Midbrain (tissue), 1 donor: ENCODE data around the gene ELL.

Source experiments
- DNase-seq: peaks from one replicate; lab custom pipeline; 2025; lab: John Stamatoyannopoulos, UW

Gene ELL

DNA sequence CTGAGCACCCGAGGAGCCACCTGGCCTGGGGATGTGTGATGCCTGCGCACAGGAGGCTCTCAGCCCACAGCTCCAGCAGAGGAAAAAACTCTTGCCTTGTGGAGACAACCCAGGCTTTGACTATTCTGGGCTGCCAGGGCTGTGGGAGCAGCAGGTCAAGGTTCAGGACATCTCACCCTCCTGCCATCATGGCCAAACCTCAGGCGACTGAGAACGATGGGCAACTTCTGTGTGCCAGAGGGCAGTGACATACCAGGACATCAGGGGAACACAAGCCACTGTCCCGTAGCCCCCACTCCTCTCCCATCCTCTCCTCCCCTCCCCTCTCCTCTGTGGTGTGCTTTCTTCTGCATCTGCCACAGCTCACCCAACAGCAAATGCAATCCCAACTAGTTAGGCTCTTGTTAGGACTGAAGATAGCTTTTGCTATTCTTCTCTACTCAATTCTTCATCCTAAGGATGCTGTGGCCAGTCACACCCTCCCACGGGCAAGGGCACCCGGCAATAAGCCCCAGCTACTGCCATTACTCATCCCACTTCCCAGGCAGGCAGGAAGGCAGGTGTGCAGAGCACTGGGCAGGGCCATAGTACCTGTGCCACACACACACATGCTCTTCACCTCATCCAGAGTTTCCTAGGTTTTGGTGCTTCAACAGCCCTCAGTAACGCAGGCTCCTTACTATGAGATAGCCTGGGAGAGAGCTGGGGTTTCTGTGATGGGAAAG, 16.8 kb downstream of the ELL start:
- no peak for DNase-seq

DNA sequence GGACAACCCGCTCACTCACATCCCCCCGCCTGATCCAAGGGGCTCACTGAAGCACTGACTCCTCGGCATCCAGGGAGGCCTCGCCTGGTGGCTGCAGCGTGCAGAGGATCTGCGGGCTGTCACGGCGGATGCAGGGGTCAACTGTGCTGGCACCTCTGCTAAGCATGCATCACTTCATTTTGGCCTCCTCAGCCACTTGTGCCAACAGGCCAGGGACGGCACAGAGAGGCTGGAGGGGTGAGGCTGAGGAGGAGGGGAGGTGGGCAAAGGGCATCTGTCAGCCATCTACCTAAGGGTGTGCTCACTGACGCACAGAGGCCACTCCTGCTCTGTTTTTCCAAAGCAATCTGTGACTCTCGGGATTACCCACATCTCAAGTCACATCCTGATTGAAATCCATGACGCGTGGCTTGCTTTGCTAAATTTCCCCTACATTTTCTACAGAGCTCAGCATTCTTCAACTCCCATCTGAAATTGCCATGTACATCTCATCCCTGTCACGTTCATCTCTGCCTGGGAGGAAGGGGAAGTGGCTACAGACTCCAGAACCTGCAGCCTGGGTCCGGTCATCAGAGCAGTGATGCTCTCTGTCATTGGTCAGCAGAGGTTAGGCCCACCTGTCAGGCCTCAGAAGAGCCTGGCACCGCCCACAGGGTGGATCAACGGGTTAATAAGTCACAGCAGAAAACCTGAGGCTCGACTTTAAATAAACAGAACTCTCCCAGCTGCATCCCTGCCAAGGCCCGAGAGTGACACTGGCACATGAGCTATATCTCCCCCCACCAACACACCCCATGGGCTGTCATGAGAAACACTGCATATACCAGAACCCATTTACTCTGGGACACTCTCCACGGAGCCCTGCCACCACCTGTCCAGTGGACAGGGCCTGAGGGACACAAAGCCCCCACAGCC, 17.6 kb downstream of the ELL start:
- no peak for DNase-seq

DNA sequence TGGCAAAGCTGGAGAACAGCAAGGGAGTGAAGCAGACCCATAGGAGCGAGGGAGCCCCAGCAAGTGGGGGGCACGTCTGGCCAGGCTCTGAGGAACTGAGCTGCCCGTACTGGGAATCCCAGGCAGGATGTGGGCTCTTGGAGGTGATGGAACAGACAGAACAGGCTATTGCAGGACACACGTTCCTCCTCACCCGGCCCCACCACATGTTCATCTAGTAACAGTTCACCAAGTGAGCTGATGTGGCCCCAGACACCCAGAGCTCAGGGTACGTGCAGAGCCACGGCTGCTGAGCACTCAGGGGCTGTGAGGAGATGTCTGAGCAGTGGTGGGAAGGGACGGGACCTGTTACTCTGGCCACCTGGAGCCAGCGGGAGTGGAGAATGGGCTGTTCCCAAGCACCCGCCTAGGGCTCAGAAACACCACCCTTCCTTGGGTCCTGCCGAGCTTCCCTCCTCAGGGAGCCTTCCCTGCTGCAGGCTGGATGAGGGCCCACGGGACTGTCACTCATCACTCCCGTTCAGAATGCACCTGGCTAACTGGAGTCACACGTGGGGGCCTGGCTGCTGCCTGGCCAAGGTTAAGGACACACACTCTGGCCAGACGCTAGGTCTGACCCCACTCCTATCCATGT, 18.4 kb downstream of the ELL start:
- no peak for DNase-seq

DNA sequence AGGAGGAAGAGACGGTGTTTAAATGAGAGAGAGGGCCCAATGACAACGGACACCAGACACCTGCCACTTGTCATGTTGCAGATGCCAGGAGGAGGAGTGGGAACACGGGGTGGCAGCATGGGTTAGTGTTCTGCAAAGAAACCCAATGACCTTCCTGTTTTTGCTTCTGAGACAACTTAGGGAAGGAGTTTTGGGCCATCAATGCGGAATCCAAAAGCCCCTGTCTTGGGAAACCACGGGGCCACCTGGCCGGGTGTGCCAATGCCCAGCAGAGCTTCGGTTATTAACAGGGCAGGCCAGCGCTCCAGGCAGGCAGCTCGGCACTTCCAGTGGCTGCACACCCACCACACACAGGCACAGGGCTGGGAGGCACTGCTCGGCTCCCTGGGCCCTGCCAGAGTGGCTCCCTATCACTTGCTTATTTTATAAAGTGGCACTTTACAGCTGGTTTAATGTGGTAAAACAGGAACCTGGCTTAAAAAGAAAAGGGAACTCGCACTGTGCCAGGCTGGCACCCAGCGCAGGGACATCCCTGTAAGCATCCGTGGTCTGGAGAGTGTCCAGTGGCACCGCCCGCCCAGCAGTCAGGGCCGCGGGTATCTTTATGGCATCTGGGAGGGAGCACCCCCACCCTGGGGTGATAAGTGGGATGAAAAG, 19.1 kb downstream of the ELL start:
- no peak for DNase-seq

DNA sequence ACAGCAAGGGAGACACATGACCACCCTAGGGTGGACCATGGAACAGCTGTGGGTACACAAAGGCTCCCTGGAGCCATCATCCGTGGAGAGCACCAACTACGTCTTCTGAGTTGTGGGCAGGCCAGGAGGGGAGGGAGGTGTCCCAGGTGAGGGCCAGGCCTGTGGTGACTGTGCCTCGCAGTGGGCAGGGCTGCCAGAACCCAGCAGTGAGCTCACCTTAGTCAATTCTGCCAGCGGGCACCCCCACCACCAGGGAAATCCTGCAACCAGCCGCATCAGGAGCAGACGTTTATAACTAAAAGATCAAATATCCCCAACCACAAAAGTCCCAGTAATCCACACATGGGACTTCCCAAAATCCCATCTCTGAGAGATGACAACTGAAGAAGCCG, 19.6 kb downstream of the ELL start:
- no peak for DNase-seq

DNA sequence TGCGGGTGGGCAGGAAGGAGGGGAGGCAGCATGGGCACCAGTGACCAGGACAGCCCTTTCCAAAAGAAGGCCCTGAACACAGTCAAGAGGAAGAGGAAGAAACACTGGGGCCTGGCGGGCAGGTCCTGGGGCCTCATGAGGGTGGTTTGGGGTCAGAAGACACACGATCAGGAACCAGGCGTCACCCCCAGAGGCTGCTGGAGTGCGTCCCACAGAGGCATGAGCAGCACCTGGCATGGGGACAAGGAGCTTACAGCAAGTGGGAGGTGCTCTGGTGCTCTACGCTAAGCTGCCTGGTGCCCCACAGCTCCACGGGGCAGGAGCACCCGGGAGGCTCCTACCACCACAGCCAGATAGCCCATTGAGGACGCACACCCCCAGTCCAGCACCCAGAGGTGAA, 20.0 kb downstream of the ELL start:
- no peak for DNase-seq

DNA sequence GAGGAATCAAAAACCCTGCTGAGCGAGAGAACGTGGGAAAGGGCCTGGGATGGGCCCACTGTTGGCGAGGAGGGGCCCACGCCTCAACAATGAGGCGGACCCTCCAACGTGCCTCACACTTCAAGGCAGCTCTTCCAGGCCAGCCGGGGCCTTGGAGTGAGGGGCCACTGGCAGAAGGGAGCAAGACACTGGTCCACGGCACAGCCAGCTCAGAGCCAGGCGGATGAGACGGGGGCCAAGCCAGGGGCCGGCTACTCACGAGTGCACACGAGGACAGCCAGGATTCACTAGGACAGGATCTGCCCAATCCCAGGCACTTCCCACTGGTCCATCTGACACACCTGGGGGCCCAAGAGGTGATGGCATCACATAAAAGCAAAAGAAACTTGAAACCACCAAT, 20.5 kb downstream of the ELL start:
- DNase-seq: no peak

DNA sequence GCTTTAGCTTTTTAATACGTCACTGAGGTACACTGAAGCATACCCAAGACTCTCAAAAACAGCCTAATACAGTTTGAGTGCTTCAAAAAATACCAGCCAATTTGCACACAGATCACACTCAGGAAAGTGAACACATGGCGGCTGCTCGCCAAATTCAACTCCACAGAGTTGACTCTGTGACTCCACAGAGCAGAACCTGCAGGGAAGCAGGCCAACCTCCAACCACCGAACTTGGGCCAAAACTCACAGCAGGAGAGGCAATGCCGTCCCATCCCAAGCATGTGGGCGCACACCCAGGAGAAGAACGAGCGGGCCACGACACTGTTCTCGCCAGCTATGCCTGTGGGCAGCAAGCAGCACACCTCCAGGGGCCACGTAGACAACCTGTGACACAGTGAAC, 21.1 kb downstream of the ELL start:
- no peak for DNase-seq

DNA sequence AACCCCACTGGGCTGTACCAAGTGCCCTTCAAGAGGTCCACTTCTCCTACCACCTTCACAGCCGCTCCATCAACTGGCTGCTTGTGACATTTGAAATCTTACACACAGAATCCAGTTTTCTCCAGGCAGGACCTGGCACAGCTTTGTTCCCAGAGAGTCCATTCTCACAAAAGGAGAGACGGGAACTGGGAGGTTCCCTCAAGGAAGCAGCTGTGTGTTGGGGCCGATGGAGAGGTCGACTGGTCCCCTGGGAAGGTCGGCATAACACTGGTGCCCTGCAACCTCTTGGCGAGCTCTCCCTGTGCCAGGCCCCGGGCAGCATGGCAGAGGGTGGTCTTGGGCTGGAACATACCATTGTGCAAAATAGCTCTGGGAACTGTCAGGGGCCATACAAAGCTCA, 21.5 kb downstream of the ELL start:
- no peak for DNase-seq

DNA sequence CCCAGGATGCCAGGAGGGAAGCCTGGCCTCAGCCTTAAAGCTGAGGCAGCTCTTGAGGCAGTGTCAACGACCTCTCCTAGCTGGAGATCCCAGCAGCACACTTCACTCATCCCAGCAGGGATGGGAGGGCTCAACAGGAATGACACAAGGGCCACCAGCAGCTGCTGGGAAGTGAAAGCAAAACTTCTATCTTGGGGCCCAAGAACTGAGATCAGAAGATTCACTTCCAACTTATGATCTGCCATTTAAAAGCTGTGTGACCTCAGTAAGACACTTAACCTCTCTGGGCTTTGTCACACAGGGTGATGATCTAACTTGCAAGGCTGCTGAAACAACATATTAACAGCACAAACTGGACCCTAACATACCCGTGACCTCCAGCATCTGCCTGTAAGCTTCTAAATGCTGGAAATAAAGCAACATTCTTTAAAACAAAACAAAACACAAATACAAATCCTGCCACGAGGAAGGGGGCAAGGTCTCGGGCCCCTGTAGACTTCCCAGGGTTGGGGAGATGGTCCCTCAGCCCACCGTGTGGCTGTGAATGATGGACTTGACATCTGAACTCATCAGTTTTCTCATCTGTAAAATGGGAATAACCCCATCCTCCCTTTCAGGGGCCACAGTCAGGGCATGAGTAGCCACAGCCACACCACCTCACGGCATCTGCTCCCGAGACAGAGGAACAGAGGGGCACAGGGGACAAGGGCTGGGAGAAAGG, 22.7 kb downstream of the ELL start:
- DNase-seq: no peak

DNA sequence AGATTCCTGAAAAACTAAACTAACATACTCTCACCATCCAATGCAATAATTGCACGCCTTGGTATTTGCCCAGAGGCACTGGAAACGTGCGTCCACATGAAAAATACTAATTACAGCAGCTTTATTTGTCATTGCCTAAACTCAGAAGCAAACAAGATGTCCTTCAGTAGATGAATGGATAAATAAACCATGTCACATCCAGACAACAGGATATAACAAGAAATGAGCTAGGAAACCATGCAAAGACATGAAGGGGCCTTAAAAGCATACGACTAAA, 25.0 kb downstream of the ELL start:
- no peak for DNase-seq

DNA sequence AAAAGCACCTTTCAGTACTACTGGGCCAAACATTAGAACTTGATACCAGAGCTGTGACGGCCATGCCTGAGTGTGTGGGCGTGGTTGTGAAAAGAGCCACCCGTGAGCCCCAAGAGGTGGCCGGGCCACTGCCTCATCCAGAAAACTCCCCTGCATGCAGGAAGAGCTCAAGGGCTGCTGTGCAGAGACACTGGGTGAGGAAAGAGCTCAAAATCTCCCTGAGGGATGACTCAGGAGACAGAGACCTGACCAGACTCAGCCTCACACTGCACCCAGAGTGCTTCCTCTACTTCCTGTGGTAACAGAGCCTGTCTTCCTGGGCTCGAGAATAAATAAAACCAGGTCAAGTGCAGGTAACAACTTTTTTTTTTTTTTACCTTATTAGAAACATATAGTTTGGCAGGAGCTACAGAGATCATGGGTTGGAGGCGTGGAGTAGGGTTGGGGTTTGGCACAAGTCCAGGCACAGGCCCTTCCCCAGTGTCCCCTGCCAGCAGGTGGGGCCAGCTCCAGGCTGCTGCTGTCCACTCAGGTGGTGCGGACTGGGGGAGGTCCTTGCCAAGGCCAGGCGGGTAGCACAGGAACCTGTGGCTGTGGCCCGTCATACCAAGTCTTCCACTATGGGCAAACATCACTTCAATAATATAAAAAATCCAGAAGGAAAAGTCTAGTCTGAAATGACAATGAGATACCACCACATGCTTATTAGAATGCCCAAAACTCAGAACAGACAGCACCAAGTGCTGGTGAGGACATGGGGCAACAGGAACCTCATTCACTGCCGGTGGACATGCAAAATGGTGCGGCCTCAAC, 25.5 kb downstream of the ELL start:
- no peak for DNase-seq

DNA sequence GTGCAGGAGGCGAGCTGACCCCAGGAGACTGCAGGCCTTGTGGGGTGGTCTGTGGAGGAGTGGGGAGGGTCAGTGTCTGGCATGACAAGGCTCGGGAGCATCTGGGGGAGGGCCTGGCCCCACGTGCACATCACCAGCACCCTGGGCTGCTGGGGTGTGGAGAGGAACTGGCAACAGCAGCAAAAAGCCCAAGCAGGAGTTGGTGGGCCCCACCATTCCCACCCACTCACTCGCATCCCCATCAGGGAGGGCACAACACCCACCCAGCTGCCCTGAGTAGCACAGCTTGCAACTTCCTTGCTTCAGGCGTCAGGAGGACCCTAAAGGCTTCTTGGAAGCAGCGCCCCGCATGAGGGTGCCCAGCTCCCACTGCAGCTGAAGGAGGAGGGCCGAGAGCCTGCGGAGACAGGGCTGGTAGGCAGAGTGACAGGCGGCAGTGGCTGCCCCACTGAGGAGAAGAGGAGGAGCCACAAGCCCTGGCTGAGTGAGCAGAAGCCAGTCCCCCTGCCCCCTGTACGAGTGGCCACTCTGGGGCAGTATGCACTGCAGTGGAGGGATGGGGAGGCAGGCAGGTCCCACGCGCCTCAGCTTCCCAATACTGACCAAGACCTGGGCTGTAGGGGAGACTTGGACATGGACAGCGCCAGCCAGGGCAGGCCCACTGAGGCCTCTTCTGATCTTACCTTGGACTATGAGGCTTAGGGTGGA, 26.5 kb downstream of the ELL start:
- no peak for DNase-seq

DNA sequence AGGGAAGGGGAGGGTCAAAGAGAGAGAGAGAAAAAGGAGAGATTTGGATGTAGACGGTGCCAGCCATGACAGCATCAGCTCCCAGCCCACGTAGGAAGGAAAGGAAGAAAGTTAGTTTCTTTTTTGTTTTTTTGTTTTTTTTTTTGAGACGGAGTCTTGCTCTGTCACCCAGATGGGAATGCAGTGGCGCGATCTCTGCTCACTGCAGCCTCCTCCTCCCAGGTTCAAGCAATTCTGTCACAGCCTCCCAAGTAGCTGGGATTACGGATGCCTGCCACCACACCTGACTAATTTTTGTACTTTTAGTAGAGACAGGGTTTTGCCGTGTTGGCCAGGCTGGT, 27.6 kb downstream of the ELL start:
- no peak for DNase-seq

DNA sequence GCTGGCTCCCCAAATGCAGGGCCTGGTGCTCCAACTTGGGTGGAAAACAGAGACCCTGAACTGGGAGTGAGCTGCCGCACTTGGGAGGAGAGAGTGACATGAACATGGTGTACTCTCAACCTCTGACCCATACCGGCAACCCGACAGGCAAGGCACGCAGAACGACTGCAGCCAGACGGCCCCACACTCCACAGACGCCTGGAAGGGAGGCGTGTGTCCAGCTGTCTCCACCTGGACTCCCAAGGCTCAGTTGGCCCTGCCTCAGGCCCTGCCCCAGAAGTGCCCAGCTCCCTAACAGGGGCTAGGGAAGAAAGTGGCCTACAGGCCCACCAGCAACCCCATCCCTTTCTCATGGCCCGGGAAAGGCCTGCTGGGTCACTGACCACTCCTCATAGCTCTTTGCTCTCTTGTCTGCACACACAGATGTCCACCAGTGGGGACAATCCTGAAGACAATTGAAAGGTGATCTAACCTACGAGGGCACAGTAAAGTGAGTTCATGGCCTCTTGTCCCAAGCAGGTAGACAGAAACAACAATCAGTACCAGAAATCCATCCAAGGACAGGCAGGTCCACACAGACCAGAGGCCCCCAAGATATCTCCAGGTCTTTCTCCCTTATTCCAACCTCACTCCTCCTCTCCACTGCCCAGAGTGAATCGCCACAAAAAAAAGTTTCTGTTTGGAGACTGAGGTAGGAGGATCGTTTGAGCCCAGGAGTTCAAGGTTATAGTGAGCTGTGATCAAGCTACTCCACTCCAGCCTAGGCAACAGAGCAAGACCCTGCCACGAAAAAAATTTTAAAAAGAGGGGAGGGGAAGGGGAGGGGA, 28.2 kb downstream of the ELL start:
- DNase-seq: no peak

DNA sequence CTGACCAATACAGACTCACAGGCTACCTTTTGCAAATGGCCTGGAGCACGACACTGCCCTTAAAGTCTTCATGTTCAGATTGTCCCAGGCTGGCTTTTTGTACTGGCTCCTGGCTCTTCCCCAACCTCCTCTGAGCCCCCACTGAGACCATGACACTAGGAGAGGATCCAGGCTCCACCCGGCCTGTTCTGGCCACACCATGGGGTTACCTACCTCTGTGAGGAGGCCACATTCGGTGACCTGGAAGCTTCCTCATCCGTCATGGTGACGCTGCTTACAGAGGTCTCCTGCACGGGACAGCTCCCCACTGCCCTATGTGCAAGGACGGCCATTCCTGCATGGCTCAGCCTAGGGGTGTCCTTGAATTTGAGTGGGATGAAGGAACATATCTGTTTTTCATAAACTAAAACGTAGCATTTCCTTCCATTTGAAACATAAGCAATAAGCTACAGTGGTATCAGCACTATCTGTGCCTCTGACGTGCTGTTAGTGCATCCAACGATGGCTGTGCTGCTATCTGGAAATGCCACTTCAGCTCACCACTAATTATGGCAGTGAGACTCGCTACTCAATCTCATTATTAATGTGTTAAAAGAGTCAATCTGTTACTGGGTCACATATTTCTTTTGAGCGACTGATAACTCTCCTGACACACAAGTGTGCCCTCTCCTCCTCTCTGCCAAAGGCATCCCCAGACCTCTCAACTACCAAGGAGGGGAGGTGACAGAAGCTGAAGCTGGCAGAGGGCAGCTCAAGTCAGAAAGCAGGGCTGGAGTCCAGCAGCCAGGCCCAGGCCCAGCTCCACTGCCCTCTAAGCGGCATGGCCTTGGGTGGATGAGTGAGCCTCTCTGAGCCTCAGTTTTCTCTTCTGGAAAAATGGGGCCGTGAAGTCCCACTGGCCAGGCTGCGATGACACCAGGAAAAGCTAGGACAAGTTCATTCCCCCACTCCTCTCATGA, 29.6 kb downstream of the ELL start:
- DNase-seq: no peak

DNA sequence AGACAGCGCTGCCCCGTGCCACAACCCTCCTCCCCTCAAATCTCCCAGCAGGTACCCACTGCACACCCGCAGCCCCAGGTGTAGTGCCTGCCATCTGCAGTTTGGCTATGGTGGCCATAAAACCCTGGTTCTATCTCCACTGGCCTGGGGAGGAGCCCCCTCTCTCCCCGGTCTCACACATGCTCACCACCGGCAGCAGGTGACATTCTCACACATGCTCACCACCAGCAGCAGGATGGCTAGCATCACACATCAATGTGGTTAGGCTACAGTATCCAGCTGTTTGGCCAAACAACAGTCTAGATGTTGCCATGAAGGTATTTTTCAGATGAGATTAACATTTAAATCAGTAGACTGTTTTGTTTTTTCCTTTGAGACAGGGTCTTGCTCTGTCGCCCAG, 31.1 kb downstream of the ELL start:
- no peak for DNase-seq

DNA sequence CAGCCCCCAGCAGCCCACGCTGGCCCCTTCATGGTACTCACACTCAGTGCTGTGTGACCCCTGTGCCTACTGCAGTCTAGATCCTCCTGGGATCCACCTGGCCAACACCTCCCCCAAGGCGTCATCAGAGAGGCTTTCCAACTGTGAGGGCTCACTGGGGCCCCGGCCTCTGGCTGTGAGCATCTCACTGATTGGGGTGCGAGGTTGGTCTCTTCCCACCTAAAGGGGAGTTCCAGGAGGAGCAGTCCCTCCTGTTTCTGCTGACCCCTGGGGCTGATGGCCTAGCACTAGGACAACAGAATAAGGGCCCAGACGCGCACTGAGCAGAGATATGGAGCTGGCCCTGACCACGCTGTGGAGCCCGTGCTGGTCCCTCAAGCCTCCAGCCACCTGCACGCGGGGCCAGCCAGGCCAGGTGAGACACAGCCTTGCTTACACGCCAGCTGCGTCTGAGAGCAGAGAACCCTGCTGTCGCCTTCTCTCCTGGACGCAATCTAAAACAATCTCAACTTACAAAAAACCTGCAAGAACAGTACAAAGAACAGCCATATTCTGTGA, 32.2 kb downstream of the ELL start:
- no peak for DNase-seq
